Lung (tissue), 12 donors: ENCODE results near the gene C17orf107. TPM values are rescaled to one million over a fixed set of nuclear protein-coding genes. Genes with fewer than 3 reads are reported as not detected.

ENCODE experiments used
- ATAC-seq: fragments of 200-7000 bp; cut with Tn5 transposase; one replicate; pipeline ENCODE4 v1.9.1; 2020; ENCODE audit warnings: moderate number of reproducible peaks; ENCODE audit not compliant: insufficient read depth, low FRiP score
- DNase-seq, 3 donors: peaks; one replicate each; pipeline ENCODE4 v3.0.0-alpha.2; 2013 to 2017
- H3K27ac ChIP-seq, 2 donors: one replicate each; pipeline ENCODE4 v1.5.1; 2013; ENCODE audit warnings: mild to moderate bottlenecking in 2 of 2, moderate library complexity in 2 of 2, control low read depth in 1 of 2, inconsistent platforms in 1 of 2, low read depth in 1 of 2, low read length in 1 of 2
- H3K27me3 ChIP-seq, 3 donors: one replicate each; pipeline ENCODE4 v1.5.1; 2013; ENCODE audit warnings: low read length in 2 of 3; ENCODE audit not compliant: control insufficient read depth in 3 of 3, insufficient read depth in 3 of 3
- H3K36me3 ChIP-seq, 4 donors: one replicate each; pipeline ENCODE4 v1.5.1; 2013; ENCODE audit warnings: low read length in 4 of 4, mild to moderate bottlenecking in 1 of 4, moderate library complexity in 1 of 4; ENCODE audit not compliant: control insufficient read depth in 4 of 4, insufficient read depth in 4 of 4
- H3K4me1 ChIP-seq, 5 donors: one replicate each; pipeline ENCODE4 v1.5.1; 2013; ENCODE audit warnings: low read length in 5 of 5, mild to moderate bottlenecking in 2 of 5, moderate library complexity in 1 of 5; ENCODE audit not compliant: control insufficient read depth in 5 of 5, insufficient read depth in 5 of 5
- H3K4me3 ChIP-seq: one replicate; pipeline ENCODE4 v1.5.1; 2013; ENCODE audit warnings: mild to moderate bottlenecking, control low read depth, moderate library complexity
- H3K9ac ChIP-seq, 2 donors: one replicate each; pipeline ENCODE4 v1.5.1; 2013; ENCODE audit warnings: low read length in 2 of 2, control low read depth in 1 of 2; ENCODE audit not compliant: insufficient read depth in 1 of 2
- H3K9me3 ChIP-seq, 4 donors: one replicate each; pipeline ENCODE4 v1.5.1; 2013; ENCODE audit warnings: low read length in 3 of 4, mild to moderate bottlenecking in 1 of 4, moderate library complexity in 1 of 4; ENCODE audit not compliant: control insufficient read depth in 4 of 4, insufficient read depth in 3 of 4
- WGBS, 2 donors: extraction: QIAGEN DNeasy Blood & Tissue Kit; methylation state at CpG; one replicate each; pipeline ENCODE4 v1.1.7; 2013; 5-methylcytosine and 5-hydroxymethylcytosine counted together
- polyA plus RNA-seq, 2 donors: library from polyadenylated mRNA; stranded (reverse); fragments of 200-250 nt; gene quantifications; one replicate each; pipeline ENCODE4 v1.2.1, GENCODE V29; 2013
- total RNA-seq, 2 donors: library from RNA; depleted of rRNA in 1 of 2; stranded (reverse); fragments of >200 nt in 1 of 2; gene quantifications; one replicate each; pipeline ENCODE4 v1.2.1, GENCODE V29; 2014 to 2021
- TF ChIP-seq, protein P1 (sequence below): IDR thresholded peaks from 2 replicates; pipeline ENCODE4 v1.5.1; 2012; ENCODE audit warnings: mild to moderate bottlenecking; ENCODE audit errors: control extremely low read depth, extremely low read depth
- donor health status: control.
- donor health status: control.
- donor health status: Bipolar disorder and iron deficiency.
- donor health status: healthy.
- donor health status: DM: yes; HTN: yes; CAD: no.

Gene C17orf107
- total and polyA plus RNA-seq, 4 donors = 1.3 to 4.5 (median 2.8) TPM

DNA sequence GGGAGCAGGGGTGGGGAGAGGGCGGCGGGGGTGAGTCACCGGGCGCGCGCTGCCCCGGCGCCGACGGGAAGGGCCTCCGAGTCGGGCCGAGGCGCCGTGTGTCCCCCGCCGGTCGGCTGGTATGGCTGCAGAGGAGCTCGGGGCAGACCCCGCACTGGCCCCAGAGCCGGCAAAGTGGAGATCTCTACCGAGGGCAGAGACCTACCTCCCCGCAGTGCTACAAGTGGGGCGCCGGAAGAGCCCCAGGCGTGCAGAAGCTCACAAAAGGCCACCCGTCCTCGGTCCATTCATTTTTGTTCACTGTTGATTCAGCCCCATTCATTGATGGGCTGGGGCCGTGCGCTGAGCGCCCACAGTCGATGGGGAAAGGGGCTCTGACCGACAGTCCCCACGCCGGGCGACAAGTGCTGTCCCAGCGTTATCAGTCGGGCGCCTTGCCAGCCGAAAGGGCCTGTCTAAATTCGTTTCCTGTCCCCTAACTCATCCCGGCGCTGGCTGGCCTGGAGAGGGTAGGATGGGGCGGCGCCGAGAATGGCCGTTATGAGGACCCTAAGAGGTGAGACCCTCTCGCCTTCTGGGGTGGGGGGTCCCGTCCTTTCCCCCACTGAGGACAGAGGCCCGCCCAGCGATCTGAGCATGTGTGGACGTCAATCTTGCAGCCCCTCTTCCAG lies 50.9 kb downstream of the C17orf107 start:
- no peaks in the 10 kb centered on the region for H3K9me3 ChIP-seq
- ATAC-seq = peak; percentile 16
- H3K4me1 ChIP-seq = peaks cover 2 to 30% (median 16%) of the 10 kb centered on the region in 5 donors
- 4% methylated on average over 43 to 52 of the region's 52 CpGs for WGBS, 2 donors
- no peaks in the 10 kb centered on the region for H3K27me3 ChIP-seq
- peaks cover 7 to 15% (median 9%) of the 10 kb centered on the region in 4 donors for H3K36me3 ChIP-seq
- peak; percentile 49 to 67 (median 62) for DNase-seq
- TF ChIP-seq, protein P1, sequence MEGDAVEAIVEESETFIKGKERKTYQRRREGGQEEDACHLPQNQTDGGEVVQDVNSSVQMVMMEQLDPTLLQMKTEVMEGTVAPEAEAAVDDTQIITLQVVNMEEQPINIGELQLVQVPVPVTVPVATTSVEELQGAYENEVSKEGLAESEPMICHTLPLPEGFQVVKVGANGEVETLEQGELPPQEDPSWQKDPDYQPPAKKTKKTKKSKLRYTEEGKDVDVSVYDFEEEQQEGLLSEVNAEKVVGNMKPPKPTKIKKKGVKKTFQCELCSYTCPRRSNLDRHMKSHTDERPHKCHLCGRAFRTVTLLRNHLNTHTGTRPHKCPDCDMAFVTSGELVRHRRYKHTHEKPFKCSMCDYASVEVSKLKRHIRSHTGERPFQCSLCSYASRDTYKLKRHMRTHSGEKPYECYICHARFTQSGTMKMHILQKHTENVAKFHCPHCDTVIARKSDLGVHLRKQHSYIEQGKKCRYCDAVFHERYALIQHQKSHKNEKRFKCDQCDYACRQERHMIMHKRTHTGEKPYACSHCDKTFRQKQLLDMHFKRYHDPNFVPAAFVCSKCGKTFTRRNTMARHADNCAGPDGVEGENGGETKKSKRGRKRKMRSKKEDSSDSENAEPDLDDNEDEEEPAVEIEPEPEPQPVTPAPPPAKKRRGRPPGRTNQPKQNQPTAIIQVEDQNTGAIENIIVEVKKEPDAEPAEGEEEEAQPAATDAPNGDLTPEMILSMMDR = no peak
- peak overlapping the region; percentile 94 to 98 for H3K27ac ChIP-seq
- peak overlapping the region; percentile 28 for H3K4me3 ChIP-seq
- peak overlapping the region in 1 of 2 donors; percentile 12 for H3K9ac ChIP-seq

- Histone ChIP-seq H3K4me3 (peak within 1 kb of the TSS; percentile 28), H3K36me3 (peaks cover 3 to 10% (median 5%) of the 10 kb centered on the region in 4 donors), H3K27me3 (no peaks in the 10 kb centered on the region), H3K9me3 (no peaks in the 10 kb centered on the region), H3K27ac (peak within 1 kb of the TSS; percentile 94 to 98), H3K4me1 (peaks cover 2 to 30% (median 11%) of the 10 kb centered on the region in 5 donors), H3K9ac (peak within 1 kb of the TSS in 1 of 2 donors; percentile 12)
- ATAC-seq = no peak
- DNase-seq = peak in 1 of 3 donors; percentile 24
- TF ChIP-seq, protein P1 = no peak
- 41 to 54% methylated on average over 5 to 7 of the region's 7 CpGs for WGBS, 2 donors
Observed at GRCh38 chr17:4950746-4951204, 51.4 kb downstream of the C17orf107 start, which contains the start of gene ENO3. Gene ENO3, plus strand, starts transcription at chr17:4951119. Its CDS starts 711 bp downstream, at chr17:4951830.

GRCh38 chr17:4951486-4951885 lies 52.1 kb downstream of the C17orf107 start:
- H3K27ac ChIP-seq = peak overlapping the region in 1 of 2 donors; percentile 98
- DNase-seq = no peak
- WGBS, 2 donors = 82 to 86% methylated on average over 3 of the region's 3 CpGs
- no peak overlapping the region for H3K4me3 ChIP-seq
- no peaks in the 10 kb centered on the region for H3K9me3 ChIP-seq
- TF ChIP-seq, protein P1 = no peak
- H3K36me3 ChIP-seq = peaks cover 0 to 4% (median 2%) of the 10 kb centered on the region in 4 donors
- peaks cover 0 to 24% (median 8%) of the 10 kb centered on the region in 5 donors for H3K4me1 ChIP-seq
- H3K9ac ChIP-seq = no peak overlapping the region
- no peaks in the 10 kb centered on the region for H3K27me3 ChIP-seq
- no peak for ATAC-seq

Other genes starting within 250 kb of the C17orf107 start
- 10 to 100 TPM; 26.6 to 53.9 TPM for gene PELP1, start 195.4 kb upstream of the C17orf107 start, total RNA-seq
- gene PELP1, start 195.4 kb upstream of the C17orf107 start, polyA plus RNA-seq = 10 to 100 TPM; 21.0 to 28.6 TPM
- 100 to 1,000 TPM in 1 of 2 donors, 10 to 100 TPM in 1; 27.2 to 186 TPM for gene ARRB2, start 188.9 kb upstream of the C17orf107 start, total RNA-seq
- gene ARRB2, start 188.9 kb upstream of the C17orf107 start, polyA plus RNA-seq = 100 to 1,000 TPM in 1 of 2 donors, 10 to 100 TPM in 1; 98.5 to 222 TPM
- 10 to 100 TPM; 14.3 to 27.3 TPM for gene MED11, start 168.1 kb upstream of the C17orf107 start, total RNA-seq
- gene MED11, start 168.1 kb upstream of the C17orf107 start, polyA plus RNA-seq = 10 to 100 TPM; 31.4 to 48.5 TPM
- 1 to 10 TPM; 2.3 to 9.0 TPM for gene ZMYND15, start 159.7 kb upstream of the C17orf107 start, total RNA-seq
- 1 to 10 TPM; 6.6 to 9.7 TPM for gene ZMYND15, start 159.7 kb upstream of the C17orf107 start, polyA plus RNA-seq
- gene CXCL16, start 159.6 kb upstream of the C17orf107 start, total RNA-seq = 100 to 1,000 TPM in 1 of 2 donors, 10 to 100 TPM in 1; 32.7 to 139 TPM
- gene CXCL16, start 159.6 kb upstream of the C17orf107 start, polyA plus RNA-seq = 100 to 1,000 TPM in 1 of 2 donors, 10 to 100 TPM in 1; 82.3 to 252 TPM
- gene TM4SF5, start 127.7 kb upstream of the C17orf107 start, total RNA-seq = not detected
- not detected for gene TM4SF5, start 127.7 kb upstream of the C17orf107 start, polyA plus RNA-seq
- gene VMO1, start 113.2 kb upstream of the C17orf107 start, total RNA-seq = 10 to 100 TPM in 1 of 2 donors, 1 to 10 TPM in 1; 2.1 to 14.0 TPM
- 10 to 100 TPM; 21.3 to 21.8 TPM for gene VMO1, start 113.2 kb upstream of the C17orf107 start, polyA plus RNA-seq
- gene GLTPD2, start 110.6 kb upstream of the C17orf107 start, total RNA-seq = under 1 TPM in 1 of 2 donors, not detected in 1; 0.34 TPM
- gene GLTPD2, start 110.6 kb upstream of the C17orf107 start, polyA plus RNA-seq = under 1 TPM in 1 of 2 donors, not detected in 1; 0.41 TPM
- gene PSMB6, start 103.4 kb upstream of the C17orf107 start, total RNA-seq = 100 to 1,000 TPM in 1 of 2 donors, 10 to 100 TPM in 1; 63.7 to 141 TPM
- 100 to 1,000 TPM; 172 to 237 TPM for gene PSMB6, start 103.4 kb upstream of the C17orf107 start, polyA plus RNA-seq
- 10 to 100 TPM; 27.1 to 42.3 TPM for gene PLD2, start 92.4 kb upstream of the C17orf107 start, total RNA-seq
- 10 to 100 TPM; 18.0 to 22.4 TPM for gene PLD2, start 92.4 kb upstream of the C17orf107 start, polyA plus RNA-seq
- 10 to 100 TPM; 39.2 to 95.4 TPM for gene MINK1, start 66.2 kb upstream of the C17orf107 start, total RNA-seq
- 10 to 100 TPM; 36.5 to 62.8 TPM for gene MINK1, start 66.2 kb upstream of the C17orf107 start, polyA plus RNA-seq
- 1 to 10 TPM in 1 of 2 donors, under 1 TPM in 1; 0.77 to 1.2 TPM for gene CHRNE, start 3.6 kb downstream of the C17orf107 start, total RNA-seq
- 1 to 10 TPM in 1 of 2 donors, under 1 TPM in 1; 0.61 to 2.3 TPM for gene CHRNE, start 3.6 kb downstream of the C17orf107 start, polyA plus RNA-seq
- under 1 TPM; 0.18 to 0.94 TPM for gene GP1BA, start 32.7 kb downstream of the C17orf107 start, total RNA-seq
- gene GP1BA, start 32.7 kb downstream of the C17orf107 start, polyA plus RNA-seq = 1 to 10 TPM in 1 of 2 donors, under 1 TPM in 1; 0.26 to 1.4 TPM
- gene SLC25A11, start 40.5 kb downstream of the C17orf107 start, total RNA-seq = 10 to 100 TPM; 34.8 to 65.8 TPM
- 10 to 100 TPM; 42.5 to 72.1 TPM for gene SLC25A11, start 40.5 kb downstream of the C17orf107 start, polyA plus RNA-seq
- 100 to 1,000 TPM in 1 of 2 donors, 10 to 100 TPM in 1; 30.8 to 107 TPM for gene RNF167, start 40.7 kb downstream of the C17orf107 start, total RNA-seq
- gene RNF167, start 40.7 kb downstream of the C17orf107 start, polyA plus RNA-seq = 100 to 1,000 TPM in 1 of 2 donors, 10 to 100 TPM in 1; 86.7 to 142 TPM
- 100 to 1,000 TPM; 461 to 827 TPM for gene PFN1, start 49.0 kb downstream of the C17orf107 start, total RNA-seq
- 1,000 to 10,000 TPM in 1 of 2 donors, 100 to 1,000 TPM in 1; 671 to 2,264 TPM for gene PFN1, start 49.0 kb downstream of the C17orf107 start, polyA plus RNA-seq
- 10 to 100 TPM in 1 of 2 donors, 1 to 10 TPM in 1; 3.3 to 10.7 TPM for gene ENO3, start 51.6 kb downstream of the C17orf107 start, total RNA-seq
- gene ENO3, start 51.6 kb downstream of the C17orf107 start, polyA plus RNA-seq = 1 to 10 TPM; 7.2 to 9.3 TPM
- gene SPAG7, start 68.3 kb downstream of the C17orf107 start, total RNA-seq = 10 to 100 TPM; 63.8 to 75.4 TPM
- gene SPAG7, start 68.3 kb downstream of the C17orf107 start, polyA plus RNA-seq = 100 to 1,000 TPM in 1 of 2 donors, 10 to 100 TPM in 1; 76.2 to 101 TPM
- gene CAMTA2, start 88.1 kb downstream of the C17orf107 start, total RNA-seq = 10 to 100 TPM; 15.0 to 53.4 TPM
- 10 to 100 TPM; 45.8 to 66.3 TPM for gene CAMTA2, start 88.1 kb downstream of the C17orf107 start, polyA plus RNA-seq
- gene INCA1, start 98.0 kb downstream of the C17orf107 start, total RNA-seq = 1 to 10 TPM; 1.9 to 2.0 TPM
- 1 to 10 TPM in 1 of 2 donors, under 1 TPM in 1; 0.89 to 3.4 TPM for gene INCA1, start 98.0 kb downstream of the C17orf107 start, polyA plus RNA-seq
- 100 to 1,000 TPM in 1 of 2 donors, 10 to 100 TPM in 1; 48.0 to 190 TPM for gene KIF1C, start 98.4 kb downstream of the C17orf107 start, total RNA-seq
- 10 to 100 TPM; 61.8 to 89.8 TPM for gene KIF1C, start 98.4 kb downstream of the C17orf107 start, polyA plus RNA-seq
- 1 to 10 TPM in 1 of 2 donors, under 1 TPM in 1; 0.54 to 1.3 TPM for gene SLC52A1, start 135.9 kb downstream of the C17orf107 start, total RNA-seq
- gene SLC52A1, start 135.9 kb downstream of the C17orf107 start, polyA plus RNA-seq = under 1 TPM; 0.47 to 0.71 TPM
- gene ZFP3, start 178.9 kb downstream of the C17orf107 start, total RNA-seq = 1 to 10 TPM; 4.8 to 7.3 TPM
- gene ZFP3, start 178.9 kb downstream of the C17orf107 start, polyA plus RNA-seq = 1 to 10 TPM; 2.3 to 2.6 TPM
- gene ZNF232, start 212.3 kb downstream of the C17orf107 start, total RNA-seq = 10 to 100 TPM in 1 of 2 donors, 1 to 10 TPM in 1; 9.6 to 14.1 TPM
- gene ZNF232, start 212.3 kb downstream of the C17orf107 start, polyA plus RNA-seq = 1 to 10 TPM; 6.8 to 9.4 TPM
- gene USP6, start 216.5 kb downstream of the C17orf107 start, total RNA-seq = under 1 TPM; 0.31 to 0.46 TPM
- gene USP6, start 216.5 kb downstream of the C17orf107 start, polyA plus RNA-seq = under 1 TPM; 0.05 to 0.10 TPM